CD4-positive, alpha-beta memory T cell (primary cell): ENCODE results near the gene AMY1A. TPM values are rescaled to one million over a fixed set of nuclear protein-coding genes. Genes with fewer than 3 reads are reported as not detected.
"Not testable (repeated sequence)": the region's sequence is repeated elsewhere in the genome, so short reads cannot be mapped to it uniquely, and the experiment has no call there.

ENCODE experiments used
- CTCF ChIA-PET: fragments of 350-600 bp; sonication (Branson Sonifier 250); formaldehyde crosslinking; loops from one replicate; lab custom pipeline; 2021; ENCODE audit warnings: inconsistent platforms; ENCODE audit not compliant: partially characterized antibody; lab: Charles Lee
- POLR2A ChIA-PET: fragments of 350-600 bp; sonication (Branson Sonifier 250); formaldehyde crosslinking; loops from one replicate; lab custom pipeline; 2021; ENCODE audit not compliant: partially characterized antibody; lab: Charles Lee
- DNase-seq, 5 donors: peaks; one replicate each; pipeline versions ENCODE4 v3.0.0 to v3.0.0-alpha.2; 2020 to 2022; ENCODE audit warnings: mixed read lengths in 1 of 5
- H3K27ac ChIP-seq: one replicate; pipeline ENCODE4 v1.7.0; 2013; ENCODE audit warnings: low read depth, low read length
- H3K27me3 ChIP-seq: 2 replicates; pipeline ENCODE4 v1.7.0; 2013; ENCODE audit warnings: mild to moderate bottlenecking, low read length, moderate library complexity; ENCODE audit not compliant: insufficient read depth
- H3K36me3 ChIP-seq: 2 replicates; pipeline ENCODE4 v1.7.0; 2013; ENCODE audit warnings: mild to moderate bottlenecking, low read length, moderate library complexity; ENCODE audit not compliant: insufficient read depth
- H3K4me1 ChIP-seq: 2 replicates; pipeline ENCODE4 v1.7.0; 2013; ENCODE audit warnings: mild to moderate bottlenecking, low read length, moderate library complexity; ENCODE audit not compliant: insufficient read depth
- H3K4me3 ChIP-seq, 2 donors: one replicate each; pipeline ENCODE4 v1.7.0; 2013; ENCODE audit warnings: low read length in 2 of 2, mild to moderate bottlenecking in 1 of 2
- H3K9me3 ChIP-seq, 2 donors: one replicate each; pipeline ENCODE4 v1.7.0; 2013; ENCODE audit warnings: low read length in 2 of 2, control low read depth in 1 of 2; ENCODE audit not compliant: control insufficient read depth in 1 of 2
- H3K27ac Mint-ChIP-seq, 7 donors: one replicate each; pipeline ENCODE4 v1.8.0; 2020 to 2021; ENCODE audit warnings: mixed read lengths in 7 of 7, mild to moderate bottlenecking in 6 of 7, inconsistent platforms in 3 of 7, moderate library complexity in 3 of 7
- H3K27me3 Mint-ChIP-seq, 2 donors: one replicate each; pipeline ENCODE4 v1.8.0; 2020 to 2021; ENCODE audit warnings: mixed read lengths in 2 of 2
- H3K36me3 Mint-ChIP-seq, 2 donors: one replicate each; pipeline ENCODE4 v1.8.0; 2020 to 2021; ENCODE audit warnings: mixed read lengths in 2 of 2, inconsistent platforms in 1 of 2, mild to moderate bottlenecking in 1 of 2
- H3K4me1 Mint-ChIP-seq, 4 donors: one replicate each; pipeline ENCODE4 v1.8.0; 2020 to 2021; ENCODE audit warnings: mixed read lengths in 4 of 4, mild to moderate bottlenecking in 1 of 4
- H3K4me3 Mint-ChIP-seq, 8 donors: one replicate each; pipeline ENCODE4 v1.8.0; 2020 to 2021; ENCODE audit warnings: mixed read lengths in 8 of 8, mild to moderate bottlenecking in 7 of 8, moderate library complexity in 6 of 8, inconsistent platforms in 3 of 8
- H3K9me3 Mint-ChIP-seq, 8 donors: one replicate each; pipeline ENCODE4 v1.8.0; 2020 to 2021; ENCODE audit warnings: mixed read lengths in 8 of 8, mild to moderate bottlenecking in 5 of 8, inconsistent platforms in 3 of 8, moderate library complexity in 1 of 8
- intact Hi-C: fragments of 100-400 bp; cut with micrococcal nuclease; formaldehyde crosslinking; loops from one replicate; pipeline ENCODE4 v1.15.1; 2023
- polyA plus RNA-seq, 2 donors: library from polyadenylated mRNA; unstranded; fragments of 300-500 nt; fragmentation: Illumina TruSeq; gene quantifications; one replicate each; pipeline ENCODE4 v1.2.3, GENCODE V29; 2021
- total RNA-seq, 2 experiments: library from RNA; stranded (reverse); gene quantifications; one replicate each; pipeline ENCODE4 v1.2.3, GENCODE V29; 2021

The AMY1A gene
- total and polyA plus RNA-seq, 4 experiments from 2014 or later: not detected

DNA sequence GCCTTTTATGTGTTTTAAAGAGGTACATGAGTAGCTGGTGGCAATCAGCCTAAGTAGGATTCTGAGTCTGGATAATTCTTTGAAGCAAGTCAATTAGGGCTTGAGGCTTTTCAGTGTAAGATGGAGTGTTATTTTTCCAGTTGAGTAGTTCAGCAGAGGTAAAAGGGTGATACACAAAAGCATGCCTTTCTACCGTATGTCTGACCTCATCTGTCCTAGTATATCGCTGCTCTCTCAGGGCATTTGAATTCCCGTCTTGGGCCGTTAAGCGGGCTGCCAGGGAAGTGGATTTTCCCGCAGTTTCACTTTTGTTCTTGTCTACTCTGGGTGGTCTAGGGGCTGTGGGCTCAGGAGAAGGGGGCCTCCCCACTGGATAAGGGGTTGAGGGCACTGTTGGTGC is 1.4 kb upstream of the AMY1A start:
- H3K27me3 Mint-ChIP-seq, H3K27me3 ChIP-seq, H3K4me1 ChIP-seq, intact Hi-C loops, H3K9me3 ChIP-seq, H3K4me3 Mint-ChIP-seq, H3K4me1 Mint-ChIP-seq, POLR2A ChIA-PET, DNase-seq, H3K4me3 ChIP-seq, H3K36me3 Mint-ChIP-seq, H3K36me3 ChIP-seq, H3K27ac Mint-ChIP-seq, CTCF ChIA-PET, H3K27ac ChIP-seq, H3K9me3 Mint-ChIP-seq: not testable (repeated sequence)

- H3K27ac ChIP-seq, H3K9me3 ChIP-seq, DNase-seq, POLR2A ChIA-PET, H3K4me3 Mint-ChIP-seq, H3K4me1 ChIP-seq, H3K36me3 ChIP-seq, H3K4me1 Mint-ChIP-seq, CTCF ChIA-PET, H3K9me3 Mint-ChIP-seq, H3K27me3 ChIP-seq, H3K4me3 ChIP-seq, H3K27me3 Mint-ChIP-seq, H3K36me3 Mint-ChIP-seq, H3K27ac Mint-ChIP-seq, intact Hi-C loops: not testable (repeated sequence)
These were observed 20.8 kb downstream of the AMY1A start for GRCh38 chr1:103676335-103676734.

- H3K4me3 ChIP-seq, H3K27me3 Mint-ChIP-seq, H3K9me3 ChIP-seq, H3K4me1 Mint-ChIP-seq, H3K36me3 ChIP-seq, H3K4me1 ChIP-seq, DNase-seq, CTCF ChIA-PET, H3K27ac Mint-ChIP-seq, H3K36me3 Mint-ChIP-seq, H3K4me3 Mint-ChIP-seq, POLR2A ChIA-PET, H3K9me3 Mint-ChIP-seq, H3K27ac ChIP-seq, intact Hi-C loops, H3K27me3 ChIP-seq: not testable (repeated sequence)
These were observed 40.5 kb downstream of the AMY1A start, which contains the start of gene AMY1B for GRCh38 chr1:103696110-103696509. TSS of gene AMY1B (minus strand) at chr1:103696210. CDS start at chr1:103695639, 571 bp downstream.

- H3K27me3 ChIP-seq, H3K4me1 Mint-ChIP-seq, H3K27ac ChIP-seq, H3K4me3 Mint-ChIP-seq, H3K27ac Mint-ChIP-seq, H3K9me3 ChIP-seq, intact Hi-C loops, POLR2A ChIA-PET, H3K4me1 ChIP-seq, H3K27me3 Mint-ChIP-seq, H3K9me3 Mint-ChIP-seq, DNase-seq, H3K36me3 ChIP-seq, CTCF ChIA-PET, H3K4me3 ChIP-seq, H3K36me3 Mint-ChIP-seq: not testable (repeated sequence)
These were observed 41.9 kb downstream of the AMY1A start for GRCh38 chr1:103697430-103697829.

DNA sequence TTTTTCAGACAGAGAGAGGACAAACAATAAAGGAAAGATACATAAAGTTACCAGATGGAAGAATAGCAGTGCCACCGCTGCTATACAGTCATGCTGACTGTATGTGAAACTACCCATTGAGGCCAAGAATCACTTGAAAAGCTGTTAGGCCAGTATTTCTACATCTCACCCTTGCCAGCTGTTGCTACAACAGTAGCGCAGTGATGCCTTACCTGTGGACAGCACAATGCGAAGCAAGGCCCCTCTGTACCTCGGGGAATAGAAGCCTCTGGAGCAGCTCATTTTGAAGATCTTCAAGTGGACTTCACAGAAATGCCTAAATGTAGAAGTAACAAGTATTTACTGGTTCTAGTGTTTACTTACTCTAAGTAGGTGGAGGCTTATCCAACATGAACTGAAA is 45.1 kb downstream of the AMY1A start:
- CTCF ChIA-PET, H3K27ac ChIP-seq, H3K27ac Mint-ChIP-seq, POLR2A ChIA-PET, H3K9me3 Mint-ChIP-seq, DNase-seq, H3K36me3 Mint-ChIP-seq, H3K4me3 ChIP-seq, H3K4me3 Mint-ChIP-seq, H3K27me3 ChIP-seq, intact Hi-C loops, H3K36me3 ChIP-seq, H3K27me3 Mint-ChIP-seq, H3K9me3 ChIP-seq, H3K4me1 ChIP-seq, H3K4me1 Mint-ChIP-seq: not testable (repeated sequence)

GRCh38 chr1:103701256-103701655 is 45.7 kb downstream of the AMY1A start:
- H3K4me1 Mint-ChIP-seq, H3K27me3 ChIP-seq, H3K27ac Mint-ChIP-seq, H3K4me1 ChIP-seq, POLR2A ChIA-PET, H3K9me3 Mint-ChIP-seq, H3K9me3 ChIP-seq, CTCF ChIA-PET, H3K36me3 Mint-ChIP-seq, DNase-seq, intact Hi-C loops, H3K27me3 Mint-ChIP-seq, H3K27ac ChIP-seq, H3K36me3 ChIP-seq, H3K4me3 Mint-ChIP-seq, H3K4me3 ChIP-seq: not testable (repeated sequence)

- H3K9me3 Mint-ChIP-seq, H3K27ac Mint-ChIP-seq, H3K36me3 Mint-ChIP-seq, DNase-seq, CTCF ChIA-PET, H3K4me3 Mint-ChIP-seq, intact Hi-C loops, H3K27ac ChIP-seq, H3K4me1 ChIP-seq, POLR2A ChIA-PET, H3K4me3 ChIP-seq, H3K36me3 ChIP-seq, H3K9me3 ChIP-seq, H3K27me3 ChIP-seq, H3K27me3 Mint-ChIP-seq, H3K4me1 Mint-ChIP-seq: not testable (repeated sequence)
These were observed 52.1 kb downstream of the AMY1A start for GRCh38 chr1:103707670-103708069.

DNA sequence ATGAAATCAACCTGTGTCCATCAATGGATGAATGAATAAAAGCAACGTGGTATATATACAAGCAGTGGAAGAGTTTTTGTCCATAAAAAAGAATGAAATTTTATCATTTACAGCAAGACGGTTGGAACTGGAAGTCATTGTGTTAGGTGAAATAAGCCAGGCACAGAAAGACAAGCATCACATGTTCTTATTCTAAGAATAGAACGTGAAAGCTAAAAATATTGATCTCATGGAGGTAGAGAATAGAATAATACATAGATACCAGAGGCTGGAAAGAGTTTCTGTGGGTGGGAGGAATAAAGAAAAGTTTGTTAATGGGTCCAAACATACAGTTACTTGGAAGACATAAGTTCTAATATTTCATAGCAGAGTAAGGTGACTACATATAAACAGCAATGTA is 54.8 kb downstream of the AMY1A start:
- H3K4me1 Mint-ChIP-seq, H3K4me3 ChIP-seq, H3K27ac ChIP-seq, H3K4me3 Mint-ChIP-seq, DNase-seq, H3K27ac Mint-ChIP-seq, H3K36me3 Mint-ChIP-seq, H3K36me3 ChIP-seq, H3K9me3 Mint-ChIP-seq, H3K4me1 ChIP-seq, H3K27me3 Mint-ChIP-seq, POLR2A ChIA-PET, CTCF ChIA-PET, intact Hi-C loops, H3K9me3 ChIP-seq, H3K27me3 ChIP-seq: not testable (repeated sequence)
